Breast epithelium (tissue), 3 donors: ENCODE data around the gene HCN1.
"Not testable (repeated sequence)": the region's sequence is repeated elsewhere in the genome, so short reads cannot be mapped to it uniquely, and the experiment has no call there.

Experiments used
- POLR2A ChIP-seq: fragments of 450-650 bp; IDR thresholded peaks from one replicate; pipeline ENCODE4 v1.6.1; 2016; ENCODE audit warnings: antibody characterized with exemption, mild to moderate bottlenecking, moderate library complexity
- POLR2AphosphoS5 ChIP-seq, 3 donors: sonication (generic); formaldehyde crosslinking; IDR thresholded peaks; one replicate each; pipeline ENCODE4 v1.6.1; 2017; ENCODE audit warnings: antibody characterized with exemption in 3 of 3
- TF ChIP-seq, protein P1 (sequence below), 3 donors: fragments of 450-650 bp; IDR thresholded peaks; one replicate each; pipeline ENCODE4 v1.5.1; 2016 to 2017; ENCODE audit warnings: antibody characterized with exemption in 3 of 3, mild to moderate bottlenecking in 3 of 3, moderate library complexity in 3 of 3

DNA sequence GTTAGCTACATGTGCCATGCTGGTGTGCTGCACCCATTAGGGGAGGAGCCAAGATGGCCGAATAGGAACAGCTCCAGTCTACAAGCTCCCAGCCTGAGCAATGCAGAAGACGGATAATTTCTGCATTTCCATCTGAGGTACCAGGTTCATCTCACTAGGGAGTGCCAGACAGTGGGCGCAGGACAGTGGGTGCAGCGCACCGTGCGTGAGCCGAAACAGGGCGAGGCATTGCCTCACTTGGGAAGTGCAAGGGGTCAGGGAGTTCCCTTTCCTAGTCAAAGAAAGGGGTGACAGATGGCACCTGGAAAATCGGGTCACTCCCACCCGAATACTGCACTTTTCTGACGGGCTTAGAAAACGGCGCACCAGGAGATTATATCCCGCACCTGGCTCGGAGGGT, 251.3 kb downstream of the HCN1 start:
- TF ChIP-seq, protein P1, sequence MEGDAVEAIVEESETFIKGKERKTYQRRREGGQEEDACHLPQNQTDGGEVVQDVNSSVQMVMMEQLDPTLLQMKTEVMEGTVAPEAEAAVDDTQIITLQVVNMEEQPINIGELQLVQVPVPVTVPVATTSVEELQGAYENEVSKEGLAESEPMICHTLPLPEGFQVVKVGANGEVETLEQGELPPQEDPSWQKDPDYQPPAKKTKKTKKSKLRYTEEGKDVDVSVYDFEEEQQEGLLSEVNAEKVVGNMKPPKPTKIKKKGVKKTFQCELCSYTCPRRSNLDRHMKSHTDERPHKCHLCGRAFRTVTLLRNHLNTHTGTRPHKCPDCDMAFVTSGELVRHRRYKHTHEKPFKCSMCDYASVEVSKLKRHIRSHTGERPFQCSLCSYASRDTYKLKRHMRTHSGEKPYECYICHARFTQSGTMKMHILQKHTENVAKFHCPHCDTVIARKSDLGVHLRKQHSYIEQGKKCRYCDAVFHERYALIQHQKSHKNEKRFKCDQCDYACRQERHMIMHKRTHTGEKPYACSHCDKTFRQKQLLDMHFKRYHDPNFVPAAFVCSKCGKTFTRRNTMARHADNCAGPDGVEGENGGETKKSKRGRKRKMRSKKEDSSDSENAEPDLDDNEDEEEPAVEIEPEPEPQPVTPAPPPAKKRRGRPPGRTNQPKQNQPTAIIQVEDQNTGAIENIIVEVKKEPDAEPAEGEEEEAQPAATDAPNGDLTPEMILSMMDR (IDR thresholded peaks at IDR 0.05), result not testable (repeated sequence)
- not testable (repeated sequence) for TF ChIP-seq POLR2AphosphoS5 (IDR thresholded peaks at IDR 0.05); POLR2A
